Mesothelial cell of epicardium (in vitro differentiated cells): ENCODE data around the gene LBHD2. TPM values are rescaled to one million over a fixed set of nuclear protein-coding genes. Genes with fewer than 3 reads are reported as not detected.

ENCODE experiments used
- DNase-seq, 2 experiments: peaks; one replicate each; pipeline ENCODE4 v3.0.0; 2021; ENCODE audit warnings: low spot score in 2 of 2; ENCODE audit not compliant: unreplicated experiment in 2 of 2
- H3K27ac Mint-ChIP-seq: 2 replicates; pipeline ENCODE4 v1.8.0; 2021; ENCODE audit warnings: mixed read lengths
- H3K27me3 Mint-ChIP-seq: 2 replicates; pipeline ENCODE4 v1.8.0; 2021; ENCODE audit warnings: low read depth, mixed read lengths
- H3K36me3 Mint-ChIP-seq: 2 replicates; pipeline ENCODE4 v1.8.0; 2021; ENCODE audit warnings: mixed read lengths
- H3K4me1 Mint-ChIP-seq: 2 replicates; pipeline ENCODE4 v1.8.0; 2021; ENCODE audit warnings: mixed read lengths
- H3K4me3 Mint-ChIP-seq: 2 replicates; pipeline ENCODE4 v1.8.0; 2021; ENCODE audit warnings: mild to moderate bottlenecking, moderate library complexity, mixed read lengths
- H3K9me3 Mint-ChIP-seq: 2 replicates; pipeline ENCODE4 v1.8.0; 2021; ENCODE audit warnings: mixed read lengths
- CTCF ChIP-seq: fragments of 200-600 bp; sonication (generic); IDR thresholded peaks from one replicate; pipeline ENCODE4 v1.5.0; 2021; ENCODE audit warnings: antibody characterized with exemption; ENCODE audit not compliant: unreplicated experiment
- total RNA-seq: library from RNA; stranded (reverse); gene quantifications from 3 replicates; pipeline ENCODE4 v1.2.1, GENCODE V29; 2021

The LBHD2 gene
- total RNA-seq, 1 donor from 2014 or later: not detected

- TF ChIP-seq CTCF: no peak
- Mint-ChIP-seq H3K9me3 (no peaks in the 10 kb centered on the region), H3K4me1 (no peaks in the 10 kb centered on the region), H3K27ac (no peak overlapping the region), H3K36me3 (no peaks in the 10 kb centered on the region), H3K27me3 (peaks cover 13% of the 10 kb centered on the region), H3K4me3 (peak overlapping the region; percentile 56)
- no peak for DNase-seq
Measured at GRCh38 chr14:103091041-103091882, 7.3 kb downstream of the LBHD2 start.

GRCh38 chr14:103091883-103092222, 7.8 kb downstream of the LBHD2 start:
- H3K4me1 Mint-ChIP-seq: no peaks in the 10 kb centered on the region
- no peak for DNase-seq
- H3K4me3 Mint-ChIP-seq: peak overlapping the region; percentile 24
- H3K27ac Mint-ChIP-seq: no peak overlapping the region
- no peaks in the 10 kb centered on the region for H3K36me3 Mint-ChIP-seq
- H3K27me3 Mint-ChIP-seq: peaks cover 8% of the 10 kb centered on the region
- no peak for TF ChIP-seq CTCF
- H3K9me3 Mint-ChIP-seq: no peaks in the 10 kb centered on the region

- no peak for TF ChIP-seq CTCF
- no peak overlapping the region for H3K27ac Mint-ChIP-seq
- peaks cover 4% of the 10 kb centered on the region for H3K27me3 Mint-ChIP-seq
- DNase-seq: no peak
- no peaks in the 10 kb centered on the region for H3K9me3 Mint-ChIP-seq
- no peaks in the 10 kb centered on the region for H3K36me3 Mint-ChIP-seq
- H3K4me1 Mint-ChIP-seq: no peaks in the 10 kb centered on the region
- H3K4me3 Mint-ChIP-seq: no peak overlapping the region
Measured at GRCh38 chr14:103093856-103094405, 9.9 kb downstream of the LBHD2 start.

GRCh38 chr14:103094406-103095209, 10.6 kb downstream of the LBHD2 start, which contains the start of gene EXOC3L4:
TSS of gene EXOC3L4 (plus strand) at chr14:103094725. CDS start at chr14:103100220, 5,495 bp downstream.
- Mint-ChIP-seq H3K4me1 (no peaks in the 10 kb centered on the region), H3K27ac (no peak within 1 kb of the TSS), H3K9me3 (no peaks in the 10 kb centered on the region), H3K4me3 (no peak within 1 kb of the TSS), H3K27me3 (peaks cover 4% of the 10 kb centered on the region), H3K36me3 (no peaks in the 10 kb centered on the region)
- no peak for TF ChIP-seq CTCF
- DNase-seq: no peak

- no peaks in the 10 kb centered on the region for H3K4me1 Mint-ChIP-seq
- no peaks in the 10 kb centered on the region for H3K9me3 Mint-ChIP-seq
- DNase-seq: no peak
- H3K36me3 Mint-ChIP-seq: no peaks in the 10 kb centered on the region
- no peak overlapping the region for H3K27ac Mint-ChIP-seq
- TF ChIP-seq CTCF: no peak
- no peak overlapping the region for H3K4me3 Mint-ChIP-seq
- peaks cover 4% of the 10 kb centered on the region for H3K27me3 Mint-ChIP-seq
Measured at GRCh38 chr14:103095210-103095778, 11.3 kb downstream of the LBHD2 start.
